Measurements from ENCODE around the gene PRDM2.

Gene PRDM2

GRCh38 chr1:13737398-13737797 is 37.4 kb downstream of the PRDM2 start:
- no peak for DNase-seq

- no peak for DNase-seq
Observed at GRCh38 chr1:13746342-13746741, 46.4 kb downstream of the PRDM2 start.

- DNase-seq: peak; percentile 95
Observed at GRCh38 chr1:13748610-13749505, 48.9 kb downstream of the PRDM2 start.

- DNase-seq: no peak
Observed at GRCh38 chr1:13749543-13750341, 49.8 kb downstream of the PRDM2 start.

GRCh38 chr1:13751458-13751871 is 51.5 kb downstream of the PRDM2 start:
- no peak for DNase-seq

GRCh38 chr1:13751985-13752384 is 52.0 kb downstream of the PRDM2 start:
- DNase-seq: no peak

- DNase-seq: no peak
Observed at GRCh38 chr1:13752852-13753251, 52.9 kb downstream of the PRDM2 start.

GRCh38 chr1:13753636-13754402 is 53.8 kb downstream of the PRDM2 start:
- DNase-seq: no peak

- no peak for DNase-seq
Observed at GRCh38 chr1:13754510-13755103, 54.6 kb downstream of the PRDM2 start.

GRCh38 chr1:13756557-13757315 is 56.7 kb downstream of the PRDM2 start:
- no peak for DNase-seq

GRCh38 chr1:13757693-13758092 is 57.7 kb downstream of the PRDM2 start:
- DNase-seq: no peak

GRCh38 chr1:13759072-13759471 is 59.1 kb downstream of the PRDM2 start:
- no peak for DNase-seq

GRCh38 chr1:13760340-13760739 is 60.4 kb downstream of the PRDM2 start:
- no peak for DNase-seq

GRCh38 chr1:13760921-13761320 is 60.9 kb downstream of the PRDM2 start:
- DNase-seq: no peak

GRCh38 chr1:13761883-13762282 is 61.9 kb downstream of the PRDM2 start:
- DNase-seq: no peak

GRCh38 chr1:13762642-13763041 is 62.7 kb downstream of the PRDM2 start:
- no peak for DNase-seq

- no peak for DNase-seq
Observed at GRCh38 chr1:13763222-13763621, 63.2 kb downstream of the PRDM2 start.

GRCh38 chr1:13763991-13764390 is 64.0 kb downstream of the PRDM2 start:
- no peak for DNase-seq

- DNase-seq: no peak
Observed at GRCh38 chr1:13764588-13765332, 64.8 kb downstream of the PRDM2 start.

GRCh38 chr1:13766592-13767564 is 66.9 kb downstream of the PRDM2 start:
- no peak for DNase-seq

All from effector CD8-positive, alpha-beta T cell (primary cell).